ENCODE data around the gene MEG3.

MEG3 gene

GRCh38 chr14:100806386-100806785, 19.5 kb upstream of the MEG3 start:
- no peak overlapping the region for H2AFZ ChIP-seq (ENCODE audit: low read depth)
- H3K79me2 ChIP-seq (ENCODE audit: insufficient read depth, low read depth) = no peaks in the 10 kb centered on the region
- H3K4me2 ChIP-seq = no peak overlapping the region
- peaks cover 26% of the 10 kb centered on the region; the same call in 1 of the 2 replicates for H3K27me3 ChIP-seq (ENCODE audit: insufficient read depth, low read depth)
- no peaks in the 10 kb centered on the region for H3K36me3 ChIP-seq (ENCODE audit: insufficient read depth)
- no peak for TF ChIP-seq CTCF (conservative IDR thresholded peaks at IDR 0.05; ENCODE audit: low read depth, low read length)
- no peaks in the 10 kb centered on the region for H3K4me1 ChIP-seq (ENCODE audit: low read depth, poor library complexity, severe bottlenecking)
- H3K4me3 ChIP-seq (IDR thresholded peaks at IDR 0.05; ENCODE audit: insufficient read depth, low read depth, low read length) = no peak overlapping the region
- H4K20me1 ChIP-seq (ENCODE audit: insufficient read depth) = no peaks in the 10 kb centered on the region
- H3K9ac ChIP-seq = no peak overlapping the region
- no peak overlapping the region for H3K27ac ChIP-seq

GRCh38 chr14:100807496-100807895, 18.4 kb upstream of the MEG3 start:
- no peaks in the 10 kb centered on the region for H3K36me3 ChIP-seq (ENCODE audit: insufficient read depth)
- no peak overlapping the region for H2AFZ ChIP-seq (ENCODE audit: low read depth)
- no peak overlapping the region for H3K4me2 ChIP-seq
- peaks cover 25% of the 10 kb centered on the region; the same call in 1 of the 2 replicates for H3K27me3 ChIP-seq (ENCODE audit: insufficient read depth, low read depth)
- no peak overlapping the region for H3K4me3 ChIP-seq (IDR thresholded peaks at IDR 0.05; ENCODE audit: insufficient read depth, low read depth, low read length)
- no peaks in the 10 kb centered on the region for H3K4me1 ChIP-seq (ENCODE audit: low read depth, poor library complexity, severe bottlenecking)
- no peaks in the 10 kb centered on the region for H3K79me2 ChIP-seq (ENCODE audit: insufficient read depth, low read depth)
- TF ChIP-seq CTCF (conservative IDR thresholded peaks at IDR 0.05; ENCODE audit: low read depth, low read length) = no peak
- H3K9ac ChIP-seq = no peak overlapping the region
- no peak overlapping the region for H3K27ac ChIP-seq
- no peaks in the 10 kb centered on the region for H4K20me1 ChIP-seq (ENCODE audit: insufficient read depth)

- Histone ChIP-seq H4K20me1 (ENCODE audit: insufficient read depth) (no peaks in the 10 kb centered on the region), H3K4me1 (ENCODE audit: low read depth, poor library complexity, severe bottlenecking) (no peaks in the 10 kb centered on the region), H2AFZ (ENCODE audit: low read depth) (no peak overlapping the region), H3K79me2 (ENCODE audit: insufficient read depth, low read depth) (no peaks in the 10 kb centered on the region), H3K4me2 (no peak overlapping the region), H3K27me3 (ENCODE audit: insufficient read depth, low read depth) (peaks cover 21% of the 10 kb centered on the region; the same call in 1 of the 2 replicates), H3K27ac (no peak overlapping the region), H3K4me3 (IDR thresholded peaks at IDR 0.05; ENCODE audit: insufficient read depth, low read depth, low read length) (no peak overlapping the region), H3K9ac (no peak overlapping the region), H3K36me3 (ENCODE audit: insufficient read depth) (no peaks in the 10 kb centered on the region)
- no peak for TF ChIP-seq CTCF (conservative IDR thresholded peaks at IDR 0.05; ENCODE audit: low read depth, low read length)
These were observed 17.8 kb upstream of the MEG3 start for GRCh38 chr14:100807979-100808734.

GRCh38 chr14:100810435-100810834, 15.5 kb upstream of the MEG3 start:
- Histone ChIP-seq H3K4me3 (IDR thresholded peaks at IDR 0.05; ENCODE audit: insufficient read depth, low read depth, low read length) (no peak overlapping the region), H2AFZ (ENCODE audit: low read depth) (no peak overlapping the region), H3K9ac (no peak overlapping the region), H3K79me2 (ENCODE audit: insufficient read depth, low read depth) (no peaks in the 10 kb centered on the region), H3K4me1 (ENCODE audit: low read depth, poor library complexity, severe bottlenecking) (no peaks in the 10 kb centered on the region), H3K27ac (peak overlapping the region; percentile 35; the same call in 1 of the 2 replicates), H4K20me1 (ENCODE audit: insufficient read depth) (no peaks in the 10 kb centered on the region), H3K4me2 (no peak overlapping the region), H3K27me3 (ENCODE audit: insufficient read depth, low read depth) (peaks cover 11% of the 10 kb centered on the region; the same call in 1 of the 2 replicates), H3K36me3 (ENCODE audit: insufficient read depth) (no peaks in the 10 kb centered on the region)
- no peak for TF ChIP-seq CTCF (conservative IDR thresholded peaks at IDR 0.05; ENCODE audit: low read depth, low read length)
